Nephron progenitor cell (in vitro differentiated cells): Measurements from ENCODE around the gene SSTR5.
"Not testable (repeated sequence)": the region's sequence is repeated elsewhere in the genome, so short reads cannot be mapped to it uniquely, and the experiment has no call there.

Experiments used
- DNase-seq: peaks from one replicate; pipeline ENCODE4 v3.0.0; 2021
- H3K27ac Mint-ChIP-seq: 2 replicates; pipeline ENCODE4 v1.8.0; 2021; ENCODE audit warnings: mild to moderate bottlenecking, moderate library complexity, mixed read lengths
- H3K27me3 Mint-ChIP-seq: 2 replicates; pipeline ENCODE4 v1.8.0; 2021; ENCODE audit warnings: mild to moderate bottlenecking, low read depth, mixed read lengths; ENCODE audit not compliant: poor library complexity
- H3K36me3 Mint-ChIP-seq: 2 replicates; pipeline ENCODE4 v1.8.0; 2021; ENCODE audit warnings: low read depth, mixed read lengths
- H3K4me1 Mint-ChIP-seq: 2 replicates; pipeline ENCODE4 v1.8.0; 2021; ENCODE audit warnings: mixed read lengths
- H3K4me3 Mint-ChIP-seq: 2 replicates; pipeline ENCODE4 v1.8.0; 2021; ENCODE audit warnings: mild to moderate bottlenecking, moderate library complexity, mixed read lengths
- H3K9me3 Mint-ChIP-seq: 2 replicates; pipeline ENCODE4 v1.8.0; 2021; ENCODE audit warnings: mild to moderate bottlenecking, moderate library complexity, mixed read lengths
- TF ChIP-seq, protein P1 (sequence below): fragments of 200-600 bp; sonication (generic); IDR thresholded peaks from 2 replicates; pipeline ENCODE4 v1.5.0; 2021; ENCODE audit warnings: antibody characterized with exemption

SSTR5 gene

DNA sequence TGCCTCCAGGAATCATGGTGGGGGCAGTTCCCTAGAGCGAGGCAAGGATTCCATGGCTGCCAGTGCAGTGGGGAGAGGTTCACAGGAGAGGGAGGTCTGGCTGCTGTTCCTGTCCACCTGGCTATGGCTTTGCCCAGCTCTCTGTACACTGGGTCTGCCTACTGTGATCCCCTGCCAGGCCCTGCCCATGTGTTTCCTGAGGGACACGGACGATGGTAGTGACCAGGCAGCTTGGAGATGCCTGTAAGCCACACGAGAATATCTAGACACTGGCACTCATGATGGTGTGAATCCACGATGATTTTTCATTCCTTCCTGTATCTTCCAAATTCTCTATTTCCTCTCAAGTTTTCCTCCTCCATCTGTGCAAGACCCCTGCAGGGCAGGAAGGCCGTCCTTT, 12.4 kb downstream of the SSTR5 start:
- TF ChIP-seq, protein P1, sequence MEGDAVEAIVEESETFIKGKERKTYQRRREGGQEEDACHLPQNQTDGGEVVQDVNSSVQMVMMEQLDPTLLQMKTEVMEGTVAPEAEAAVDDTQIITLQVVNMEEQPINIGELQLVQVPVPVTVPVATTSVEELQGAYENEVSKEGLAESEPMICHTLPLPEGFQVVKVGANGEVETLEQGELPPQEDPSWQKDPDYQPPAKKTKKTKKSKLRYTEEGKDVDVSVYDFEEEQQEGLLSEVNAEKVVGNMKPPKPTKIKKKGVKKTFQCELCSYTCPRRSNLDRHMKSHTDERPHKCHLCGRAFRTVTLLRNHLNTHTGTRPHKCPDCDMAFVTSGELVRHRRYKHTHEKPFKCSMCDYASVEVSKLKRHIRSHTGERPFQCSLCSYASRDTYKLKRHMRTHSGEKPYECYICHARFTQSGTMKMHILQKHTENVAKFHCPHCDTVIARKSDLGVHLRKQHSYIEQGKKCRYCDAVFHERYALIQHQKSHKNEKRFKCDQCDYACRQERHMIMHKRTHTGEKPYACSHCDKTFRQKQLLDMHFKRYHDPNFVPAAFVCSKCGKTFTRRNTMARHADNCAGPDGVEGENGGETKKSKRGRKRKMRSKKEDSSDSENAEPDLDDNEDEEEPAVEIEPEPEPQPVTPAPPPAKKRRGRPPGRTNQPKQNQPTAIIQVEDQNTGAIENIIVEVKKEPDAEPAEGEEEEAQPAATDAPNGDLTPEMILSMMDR, result no peak
- peaks cover 35% of the 10 kb centered on the region for H3K4me1 Mint-ChIP-seq
- H3K36me3 Mint-ChIP-seq, result peaks cover 9% of the 10 kb centered on the region
- no peak for DNase-seq
- no peak overlapping the region for H3K27ac Mint-ChIP-seq
- H3K4me3 Mint-ChIP-seq, result no peak overlapping the region
- peaks cover 9% of the 10 kb centered on the region for H3K27me3 Mint-ChIP-seq
- peaks cover 37% of the 10 kb centered on the region for H3K9me3 Mint-ChIP-seq

DNA sequence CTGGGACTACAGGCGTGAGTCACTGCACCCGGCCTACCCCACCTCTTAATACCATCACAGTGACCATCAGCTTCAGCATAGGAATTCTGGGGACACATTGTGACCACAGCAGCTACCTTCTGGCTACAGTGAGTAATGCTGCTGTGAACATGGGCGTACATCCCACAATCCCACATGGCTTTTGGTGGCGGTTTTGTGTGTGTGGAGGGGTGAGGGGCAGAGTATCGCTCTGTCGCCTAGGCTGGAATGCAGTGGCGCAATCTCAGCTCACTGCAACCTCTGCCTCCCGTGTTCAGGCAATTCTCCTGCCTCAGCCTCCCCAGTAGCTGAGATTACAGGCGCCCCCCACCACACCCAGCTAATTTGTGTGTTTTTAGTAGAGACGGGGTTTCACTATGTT, 13.9 kb downstream of the SSTR5 start:
- not testable (repeated sequence) for H3K27me3 Mint-ChIP-seq, H3K4me3 Mint-ChIP-seq, H3K36me3 Mint-ChIP-seq, DNase-seq, H3K27ac Mint-ChIP-seq
- Mint-ChIP-seq H3K9me3 (peaks cover 37% of the 10 kb centered on the region), H3K4me1 (peaks cover 41% of the 10 kb centered on the region)

DNA sequence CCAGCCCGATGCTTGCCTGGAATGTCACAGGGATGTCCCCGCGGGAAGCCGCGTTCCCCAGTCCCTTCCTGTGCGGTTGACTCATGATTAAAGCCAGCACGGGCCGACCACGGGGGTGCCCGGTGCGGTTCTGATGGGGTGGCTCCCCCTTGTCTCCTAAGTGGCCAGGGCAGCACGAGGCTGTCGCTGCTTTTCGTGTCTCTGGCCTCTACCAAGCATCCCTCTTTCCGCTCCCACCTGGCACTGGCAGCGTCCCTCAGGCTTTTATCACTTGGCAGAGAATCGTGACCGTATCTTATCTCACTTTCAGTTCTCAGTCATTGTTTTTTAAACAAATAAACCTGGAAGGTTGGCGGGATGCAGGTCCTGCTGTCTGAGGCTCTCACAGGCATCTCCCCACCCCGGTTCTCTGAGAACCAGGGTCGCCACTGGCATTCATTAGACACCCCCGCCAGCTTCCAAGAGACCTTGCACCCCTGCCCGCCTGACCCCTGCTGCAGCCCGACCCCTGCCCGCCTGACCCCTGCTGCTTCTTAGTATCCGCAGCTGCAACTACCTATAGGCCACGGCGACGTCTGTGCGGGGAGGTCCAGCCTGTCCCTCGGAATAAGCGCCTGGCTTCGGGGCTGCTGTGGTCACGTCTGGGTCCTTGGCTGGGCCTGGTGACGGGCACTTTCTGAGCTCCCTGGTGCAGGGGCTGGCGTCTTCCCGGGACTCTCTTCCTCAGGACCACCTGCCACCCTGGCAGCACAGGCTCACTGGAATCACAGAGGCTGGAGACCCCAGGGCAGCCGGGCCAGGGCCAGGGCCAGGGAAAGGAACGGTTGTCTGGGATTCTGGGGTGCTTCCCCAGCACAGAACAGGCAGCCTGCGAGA, 16.0 kb downstream of the SSTR5 start:
- peaks cover 9% of the 10 kb centered on the region for H3K36me3 Mint-ChIP-seq
- peaks cover 9% of the 10 kb centered on the region for H3K27me3 Mint-ChIP-seq
- H3K27ac Mint-ChIP-seq, result no peak overlapping the region
- peaks cover 37% of the 10 kb centered on the region for H3K9me3 Mint-ChIP-seq
- no peak overlapping the region for H3K4me3 Mint-ChIP-seq
- peaks cover 33% of the 10 kb centered on the region for H3K4me1 Mint-ChIP-seq
- no peak for DNase-seq
- TF ChIP-seq, protein P1, result no peak

DNA sequence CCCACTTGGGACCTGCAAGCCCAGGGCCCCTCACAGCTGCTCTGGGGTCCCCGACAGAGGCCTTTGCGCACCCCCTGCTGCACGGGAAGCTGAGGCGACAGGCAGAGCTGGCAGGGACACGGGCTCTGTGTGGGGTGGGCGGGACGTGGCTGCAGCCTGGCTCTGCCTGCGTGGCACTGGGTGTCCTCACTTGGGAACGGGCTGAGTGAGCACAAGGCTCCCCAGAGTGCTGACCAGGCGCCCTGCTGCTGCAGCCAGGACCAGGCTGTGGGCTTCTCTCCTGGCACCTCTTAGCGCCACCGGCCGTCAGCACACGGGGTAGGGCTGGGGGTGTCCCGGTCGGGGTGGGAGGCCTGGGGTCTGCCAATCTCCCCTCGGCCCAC, 16.9 kb downstream of the SSTR5 start:
- peaks cover 31% of the 10 kb centered on the region for H3K9me3 Mint-ChIP-seq
- DNase-seq, result no peak
- H3K27ac Mint-ChIP-seq, result no peak overlapping the region
- TF ChIP-seq, protein P1, result no peak
- peaks cover 9% of the 10 kb centered on the region for H3K27me3 Mint-ChIP-seq
- H3K4me1 Mint-ChIP-seq, result peaks cover 28% of the 10 kb centered on the region
- peaks cover 9% of the 10 kb centered on the region for H3K36me3 Mint-ChIP-seq
- H3K4me3 Mint-ChIP-seq, result no peak overlapping the region

DNA sequence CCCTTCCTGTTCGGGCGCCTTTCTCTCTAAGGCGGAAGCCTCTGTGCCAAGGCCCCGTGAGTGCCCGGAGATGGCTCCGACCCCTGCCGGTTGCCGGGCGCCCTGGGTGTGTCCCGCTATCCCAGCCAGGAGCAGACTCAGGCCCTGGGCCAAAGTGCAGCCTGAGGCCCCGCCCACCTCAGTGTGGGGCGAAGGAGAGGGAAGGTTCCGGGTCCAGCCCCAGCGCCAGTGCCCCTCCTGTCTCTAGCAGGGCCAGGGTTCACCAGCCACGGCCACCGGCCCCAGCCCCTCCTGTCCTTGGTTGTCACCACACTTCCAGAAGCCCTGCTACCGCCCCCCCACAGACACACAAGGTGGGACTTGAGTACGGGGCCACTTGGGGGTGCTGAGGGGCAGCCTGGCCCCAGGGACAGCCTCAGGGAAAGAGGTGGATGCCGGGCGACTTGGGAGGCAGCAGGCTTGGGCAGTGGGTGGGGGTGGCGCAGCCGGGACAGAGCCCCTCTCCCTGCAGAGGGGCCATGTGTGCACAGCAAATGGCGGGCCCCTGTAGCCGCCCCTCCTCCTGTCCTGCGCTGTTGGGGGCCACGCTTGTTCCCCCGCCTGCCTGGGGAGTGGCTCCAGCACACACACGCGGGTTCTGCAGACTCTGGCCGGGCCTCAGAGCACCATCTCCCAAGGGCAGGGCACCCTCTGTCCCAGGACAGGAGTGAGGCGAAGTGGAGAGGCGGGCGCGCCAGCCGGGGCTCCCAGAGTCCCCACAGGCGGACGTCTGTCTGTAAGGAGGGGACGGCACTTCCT, 17.5 kb downstream of the SSTR5 start:
- Mint-ChIP-seq H3K27ac (no peak overlapping the region), H3K36me3 (peaks cover 8% of the 10 kb centered on the region), H3K4me1 (peaks cover 28% of the 10 kb centered on the region), H3K9me3 (peaks cover 25% of the 10 kb centered on the region), H3K4me3 (no peak overlapping the region), H3K27me3 (peaks cover 9% of the 10 kb centered on the region)
- TF ChIP-seq, protein P1, result no peak
- DNase-seq, result no peak
